Measurements from ENCODE around the gene TXNDC16.
A peak's percentile ranks its signal among the peaks of the same experiment; 100 is the strongest.

Gene TXNDC16

DNA sequence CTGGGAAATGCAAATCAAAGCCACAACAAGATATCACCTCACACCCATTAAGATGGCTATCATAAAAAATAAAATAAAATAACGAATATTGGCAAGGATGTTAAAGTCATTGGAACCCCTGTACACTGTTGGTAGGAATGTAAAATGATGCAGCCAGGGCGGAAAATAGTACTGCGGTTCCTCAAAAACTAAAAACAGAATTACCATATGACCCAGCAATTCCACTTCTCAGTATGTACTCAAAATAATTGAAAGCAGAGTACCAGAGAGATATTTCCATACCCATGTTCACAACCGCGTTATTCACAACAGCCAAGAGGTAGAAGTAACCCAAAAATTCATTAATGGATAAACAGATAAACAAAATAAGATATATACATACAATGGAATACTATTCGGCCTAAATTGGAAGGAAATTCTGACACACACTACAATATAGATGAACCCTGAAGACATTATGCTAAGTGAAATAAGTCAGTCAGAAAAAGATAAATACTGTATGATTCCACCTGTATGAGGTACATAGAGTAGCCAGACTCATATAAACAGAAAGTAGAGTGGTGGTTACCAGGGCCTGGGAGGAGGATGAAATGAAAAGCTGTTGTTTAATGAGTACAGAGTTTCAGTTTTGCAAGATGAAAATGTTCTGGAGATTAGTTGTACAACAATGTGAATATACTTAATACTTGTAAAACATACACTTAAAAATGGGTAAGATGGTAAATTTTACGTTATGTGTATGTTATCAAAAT, 84.6 kb downstream of the TXNDC16 start:
- H3K36me3 ChIP-seq (replicated peaks; ENCODE audit: insufficient read depth, low read length): no peaks in the 10 kb centered on the region
- H3K9ac ChIP-seq (ENCODE audit: low read length): no peak overlapping the region
- H3K79me2 ChIP-seq (ENCODE audit: low read length): no peaks in the 10 kb centered on the region
- H3K27ac ChIP-seq (ENCODE audit: low read length): peak overlapping the region; percentile 25; the same call in 1 of the 2 replicates
- peak; percentile 52 for DNase-seq
- H3K4me2 ChIP-seq (ENCODE audit: low read depth, low read length): 0 out of 2 replicates have a peak overlapping the region, but pooled peaks have one; percentile 6
- H3K9me2 ChIP-seq (replicated peaks; ENCODE audit: insufficient read depth, low read length): no peaks in the 10 kb centered on the region
- no peak overlapping the region for H3K4me3 ChIP-seq (ENCODE audit: low read length)
- H3K9me3 ChIP-seq (replicated peaks; ENCODE audit: insufficient read depth, low read length): no peaks in the 10 kb centered on the region
- peaks cover 6% of the 10 kb centered on the region; the same call in 1 of the 2 replicates for H3F3A ChIP-seq (ENCODE audit: insufficient read depth, low read length)
- H2AFZ ChIP-seq (ENCODE audit: low read length): no peak overlapping the region
- H3K27me3 ChIP-seq (replicated peaks; ENCODE audit: insufficient read depth, low read length): no peaks in the 10 kb centered on the region
- peaks cover 8% of the 10 kb centered on the region for H3K4me1 ChIP-seq (ENCODE audit: low read length)
- TF ChIP-seq, protein P1, sequence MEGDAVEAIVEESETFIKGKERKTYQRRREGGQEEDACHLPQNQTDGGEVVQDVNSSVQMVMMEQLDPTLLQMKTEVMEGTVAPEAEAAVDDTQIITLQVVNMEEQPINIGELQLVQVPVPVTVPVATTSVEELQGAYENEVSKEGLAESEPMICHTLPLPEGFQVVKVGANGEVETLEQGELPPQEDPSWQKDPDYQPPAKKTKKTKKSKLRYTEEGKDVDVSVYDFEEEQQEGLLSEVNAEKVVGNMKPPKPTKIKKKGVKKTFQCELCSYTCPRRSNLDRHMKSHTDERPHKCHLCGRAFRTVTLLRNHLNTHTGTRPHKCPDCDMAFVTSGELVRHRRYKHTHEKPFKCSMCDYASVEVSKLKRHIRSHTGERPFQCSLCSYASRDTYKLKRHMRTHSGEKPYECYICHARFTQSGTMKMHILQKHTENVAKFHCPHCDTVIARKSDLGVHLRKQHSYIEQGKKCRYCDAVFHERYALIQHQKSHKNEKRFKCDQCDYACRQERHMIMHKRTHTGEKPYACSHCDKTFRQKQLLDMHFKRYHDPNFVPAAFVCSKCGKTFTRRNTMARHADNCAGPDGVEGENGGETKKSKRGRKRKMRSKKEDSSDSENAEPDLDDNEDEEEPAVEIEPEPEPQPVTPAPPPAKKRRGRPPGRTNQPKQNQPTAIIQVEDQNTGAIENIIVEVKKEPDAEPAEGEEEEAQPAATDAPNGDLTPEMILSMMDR (IDR thresholded peaks at IDR 0.05; ENCODE audit: low read length): no peak
- TF ChIP-seq EZH2phosphoT487 (IDR thresholded peaks at IDR 0.05; ENCODE audit: low read length): no peak
- TF ChIP-seq EZH2 (optimal IDR thresholded peaks at IDR 0.05; ENCODE audit: low read depth, low read length): no peak
- no peaks in the 10 kb centered on the region for H4K20me1 ChIP-seq (ENCODE audit: insufficient read depth, low read length)

DNA sequence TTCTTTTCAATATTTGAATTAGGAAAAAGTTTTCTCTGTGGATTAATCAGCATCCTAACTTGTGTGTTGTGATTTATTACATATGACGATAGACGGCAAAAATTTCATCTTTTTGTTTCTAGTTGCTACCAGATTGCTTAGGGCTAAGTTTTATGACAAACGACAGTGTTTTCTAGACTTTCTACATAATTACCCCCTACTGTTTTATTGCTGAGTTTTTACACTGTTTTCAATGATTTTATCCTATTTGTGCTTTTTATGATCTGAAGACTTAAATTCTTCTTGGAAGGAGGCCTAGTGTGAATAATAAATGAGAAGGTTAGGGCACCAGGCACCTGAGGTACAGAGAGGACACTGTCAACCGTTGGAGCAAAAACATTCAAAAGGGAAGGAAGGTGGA, 88.1 kb downstream of the TXNDC16 start:
- no peak overlapping the region for H2AFZ ChIP-seq (ENCODE audit: low read length)
- H3K9ac ChIP-seq (ENCODE audit: low read length): no peak overlapping the region
- no peak for DNase-seq
- no peak overlapping the region for H3K4me3 ChIP-seq (ENCODE audit: low read length)
- peaks cover 8% of the 10 kb centered on the region for H3K4me1 ChIP-seq (ENCODE audit: low read length)
- no peaks in the 10 kb centered on the region for H3K27me3 ChIP-seq (replicated peaks; ENCODE audit: insufficient read depth, low read length)
- no peaks in the 10 kb centered on the region for H3K9me3 ChIP-seq (replicated peaks; ENCODE audit: insufficient read depth, low read length)
- no peaks in the 10 kb centered on the region for H3K79me2 ChIP-seq (ENCODE audit: low read length)
- no peak overlapping the region for H3K4me2 ChIP-seq (ENCODE audit: low read depth, low read length)
- no peaks in the 10 kb centered on the region for H3K9me2 ChIP-seq (replicated peaks; ENCODE audit: insufficient read depth, low read length)
- H3K27ac ChIP-seq (ENCODE audit: low read length): no peak overlapping the region
- TF ChIP-seq EZH2 (optimal IDR thresholded peaks at IDR 0.05; ENCODE audit: low read depth, low read length) (no peak), EZH2phosphoT487 (IDR thresholded peaks at IDR 0.05; ENCODE audit: low read length) (no peak)
- TF ChIP-seq, protein P1 (IDR thresholded peaks at IDR 0.05; ENCODE audit: low read length): no peak
- H3F3A ChIP-seq (ENCODE audit: insufficient read depth, low read length): peaks cover 6% of the 10 kb centered on the region; the same call in 1 of the 2 replicates
- no peaks in the 10 kb centered on the region for H4K20me1 ChIP-seq (ENCODE audit: insufficient read depth, low read length)
- no peaks in the 10 kb centered on the region for H3K36me3 ChIP-seq (replicated peaks; ENCODE audit: insufficient read depth, low read length)

DNA sequence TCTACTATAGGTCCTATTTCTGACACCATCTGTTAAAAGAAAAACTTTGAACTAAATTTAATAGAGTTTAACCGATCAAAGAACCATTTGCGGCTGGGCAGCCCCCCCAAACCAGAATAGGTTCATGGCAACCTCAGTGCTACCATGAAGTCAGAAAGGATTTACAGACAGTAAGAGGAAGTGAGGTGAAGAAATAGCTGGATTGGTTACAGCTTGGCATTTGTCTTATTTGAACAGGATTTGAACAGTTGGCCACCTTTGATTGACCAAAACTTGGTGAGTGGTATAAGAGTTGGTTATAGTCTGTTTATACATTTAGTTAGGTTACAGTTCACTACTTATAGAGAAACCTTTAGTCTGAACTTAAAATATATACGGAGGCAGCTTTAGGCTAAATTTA, 88.9 kb downstream of the TXNDC16 start:
- no peaks in the 10 kb centered on the region for H3K9me3 ChIP-seq (replicated peaks; ENCODE audit: insufficient read depth, low read length)
- no peak overlapping the region for H3K4me3 ChIP-seq (ENCODE audit: low read length)
- peaks cover 6% of the 10 kb centered on the region for H3K4me1 ChIP-seq (ENCODE audit: low read length)
- no peaks in the 10 kb centered on the region for H4K20me1 ChIP-seq (ENCODE audit: insufficient read depth, low read length)
- H3K79me2 ChIP-seq (ENCODE audit: low read length): no peaks in the 10 kb centered on the region
- TF ChIP-seq EZH2 (optimal IDR thresholded peaks at IDR 0.05; ENCODE audit: low read depth, low read length): no peak
- TF ChIP-seq, protein P1 (IDR thresholded peaks at IDR 0.05; ENCODE audit: low read length): no peak
- TF ChIP-seq EZH2phosphoT487 (IDR thresholded peaks at IDR 0.05; ENCODE audit: low read length): no peak
- peaks cover 6% of the 10 kb centered on the region; the same call in 1 of the 2 replicates for H3F3A ChIP-seq (ENCODE audit: insufficient read depth, low read length)
- DNase-seq: no peak
- H3K9me2 ChIP-seq (replicated peaks; ENCODE audit: insufficient read depth, low read length): no peaks in the 10 kb centered on the region
- H3K27ac ChIP-seq (ENCODE audit: low read length): no peak overlapping the region
- no peak overlapping the region for H3K4me2 ChIP-seq (ENCODE audit: low read depth, low read length)
- H3K9ac ChIP-seq (ENCODE audit: low read length): no peak overlapping the region
- no peaks in the 10 kb centered on the region for H3K36me3 ChIP-seq (replicated peaks; ENCODE audit: insufficient read depth, low read length)
- no peaks in the 10 kb centered on the region for H3K27me3 ChIP-seq (replicated peaks; ENCODE audit: insufficient read depth, low read length)
- no peak overlapping the region for H2AFZ ChIP-seq (ENCODE audit: low read length)
